ENCODE results near the gene TMEM42.

GRCh38 chr3:44874308-44874707 lies 12.6 kb downstream of the TMEM42 start, which contains the start of gene TGM4:
- TF ChIP-seq CTCF (IDR thresholded peaks at IDR 0.05) (no peak), POLR2A (IDR thresholded peaks at IDR 0.05; ENCODE audit: low read depth) (no peak), EP300 (IDR thresholded peaks at IDR 0.05) (no peak)

Measured in esophagus muscularis mucosa (tissue), 4 donors.